ENCODE measurements around the gene DHRS7C. TPM values are rescaled to one million over a fixed set of nuclear protein-coding genes. Genes with fewer than 3 reads are reported as not detected.

DHRS7C gene
- total and polyA plus RNA-seq, 2 of the 13 experiments (the other 11 are each of a cell fraction or from before 2014, with no cell fraction given): not detected

DNA sequence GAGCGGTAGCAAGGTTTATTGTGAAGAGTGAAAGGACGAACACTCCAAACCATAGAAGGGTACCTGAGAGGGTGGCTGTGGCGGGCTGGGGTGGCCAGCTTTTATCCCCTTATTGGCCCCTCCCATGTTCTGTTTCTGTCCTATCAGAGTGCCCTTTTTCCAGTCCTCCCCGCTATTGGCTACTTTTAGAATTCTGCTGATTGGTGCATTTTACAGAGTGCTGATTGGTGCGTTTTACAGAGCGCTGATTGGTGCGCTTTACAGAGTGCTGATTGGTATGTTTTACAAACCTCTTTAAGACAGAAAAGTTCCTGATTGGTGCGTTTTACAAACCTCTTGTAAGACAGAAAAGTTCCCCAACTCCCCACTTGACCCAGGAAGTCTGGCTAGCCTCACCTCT is 18.0 kb upstream of the DHRS7C start:
- Histone ChIP-seq H3K27me3 (ENCODE audit: control insufficient read depth in 1 of 2, insufficient read depth in 2 of 2, low read length in 2 of 2) (peaks cover 0 to 14% of the 10 kb centered on the region in 2 experiments; a peak in 2 of 5 replicates), H3K4me1 (ENCODE audit: insufficient read depth, low read length) (no peaks in the 10 kb centered on the region), H2AFZ (ENCODE audit: low read length) (no peak overlapping the region), H3K27ac (ENCODE audit: extremely low read length, insufficient read depth, low read length) (no peak overlapping the region), H3K9ac (ENCODE audit: insufficient read depth, low read depth, low read length) (no peak overlapping the region), H4K20me1 (ENCODE audit: insufficient read depth, low read length) (no peaks in the 10 kb centered on the region), H3K4me3 (replicated peaks in 1 of 3; ENCODE audit: insufficient read depth in 1 of 3, low read depth in 2 of 3, low read length in 3 of 3) (no peak overlapping the region), H3K79me2 (ENCODE audit: insufficient read depth, low read length) (no peaks in the 10 kb centered on the region), H3K9me3 (ENCODE audit: low read length) (no peaks in the 10 kb centered on the region), H3K4me2 (ENCODE audit: low read depth, low read length) (no peak overlapping the region), H3K36me3 (replicated peaks in 1 of 2; ENCODE audit: control insufficient read depth in 1 of 2, insufficient read depth in 2 of 2, low read length in 2 of 2) (no peaks in the 10 kb centered on the region)
- BruUV-seq (replicated peaks): no TSS peak
- 28% methylated on average over 8 of the region's 8 CpGs for WGBS (ENCODE audit: low lambda C conversion rate)
- ChIA-PET CTCF (ENCODE audit: low intra/inter-chr PET ratio, low total read pairs) (no interaction called here), POLR2A (no interaction called here)
- TF ChIP-seq MAFK (conservative IDR thresholded peaks at IDR 0.05 in 1 of 2, IDR thresholded peaks at IDR 0.05 in 1 of 2; ENCODE audit: low read length in 2 of 2): peak; percentile 62 to 77
- no peak for TF ChIP-seq RFXAP (CRISPR knock-in tag; IDR thresholded peaks at IDR 0.05; ENCODE audit: borderline replicate concordance)
- TF ChIP-seq ZNF746 (CRISPR knock-in tag; IDR thresholded peaks at IDR 0.05): no peak
- TF ChIP-seq, protein P1, sequence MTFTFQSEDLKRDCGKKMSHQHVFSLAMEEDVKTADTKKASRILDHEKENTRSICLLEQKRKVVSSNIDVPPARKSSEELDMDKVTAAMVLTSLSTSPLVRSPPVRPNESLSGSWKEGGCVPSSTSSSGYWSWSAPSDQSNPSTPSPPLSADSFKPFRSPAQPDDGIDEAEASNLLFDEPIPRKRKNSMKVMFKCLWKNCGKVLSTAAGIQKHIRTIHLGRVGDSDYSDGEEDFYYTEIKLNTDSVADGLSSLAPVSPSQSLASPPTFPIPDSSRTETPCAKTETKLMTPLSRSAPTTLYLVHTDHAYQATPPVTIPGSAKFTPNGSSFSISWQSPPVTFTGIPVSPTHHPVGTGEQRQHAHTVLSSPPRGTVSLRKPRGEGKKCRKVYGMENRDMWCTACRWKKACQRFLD (CRISPR knock-in tag; IDR thresholded peaks at IDR 0.05; ENCODE audit: borderline replicate concordance): no peak
- peak; percentile 69 for TF ChIP-seq MAFF (IDR thresholded peaks at IDR 0.05; ENCODE audit: low read depth, low read length)
- TF ChIP-seq KDM3A (CRISPR knock-in tag; IDR thresholded peaks at IDR 0.05; ENCODE audit: low read depth): no peak
- TF ChIP-seq PHF5A (CRISPR knock-in tag; IDR thresholded peaks at IDR 0.05; ENCODE audit: low read depth, unreplicated experiment): no peak
- TF ChIP-seq SKIL (CRISPR knock-in tag; IDR thresholded peaks at IDR 0.05; ENCODE audit: borderline replicate concordance): no peak
- FAIRE-seq (no peak), DNase-seq (ENCODE audit: low spot score) (no peak), ATAC-seq (no peak)
- in situ Hi-C loops (cut with HindIII; ENCODE audit: extremely low pct_ligation_motif_present, low pct_unique_long_range_greater_than_20kb): no loop called here
- intact Hi-C loops (cut with micrococcal nuclease; ENCODE audit: unreplicated experiment): no loop called here
